HG03439 (cell line): ENCODE data around the gene TSC22D3.

Experiments used
- ATAC-seq: cut with Tn5 transposase; IDR thresholded peaks from one replicate; pipeline ENCODE4 v1.9.1; 2021; ENCODE audit warnings: mild to moderate bottlenecking, moderate library complexity; ENCODE audit not compliant: unreplicated experiment

TSC22D3 gene

GRCh38 chrX:107760304-107761077 is 15.1 kb downstream of the TSC22D3 start:
- ATAC-seq, result no peak

GRCh38 chrX:107758231-107758766 is 17.3 kb downstream of the TSC22D3 start:
- no peak for ATAC-seq

DNA sequence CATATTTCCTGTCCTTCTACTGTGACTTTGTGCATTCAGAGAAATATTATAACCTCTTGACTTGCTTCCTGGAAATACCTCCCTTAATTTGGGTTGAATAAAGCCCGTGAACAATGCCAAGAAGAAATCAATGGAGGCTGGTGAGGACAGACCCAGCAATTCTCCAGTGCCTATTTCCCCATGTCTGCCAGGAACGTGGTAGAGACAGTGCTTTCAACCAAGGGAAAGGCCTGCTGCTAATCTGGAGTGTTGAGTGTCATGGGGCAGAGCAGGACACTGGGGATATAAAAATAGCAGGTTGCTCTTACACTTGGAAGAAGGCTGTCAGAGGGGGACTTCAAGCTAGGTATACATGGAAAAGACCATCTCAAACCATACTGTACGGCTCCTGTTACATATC is 19.9 kb downstream of the TSC22D3 start:
- no peak for ATAC-seq

DNA sequence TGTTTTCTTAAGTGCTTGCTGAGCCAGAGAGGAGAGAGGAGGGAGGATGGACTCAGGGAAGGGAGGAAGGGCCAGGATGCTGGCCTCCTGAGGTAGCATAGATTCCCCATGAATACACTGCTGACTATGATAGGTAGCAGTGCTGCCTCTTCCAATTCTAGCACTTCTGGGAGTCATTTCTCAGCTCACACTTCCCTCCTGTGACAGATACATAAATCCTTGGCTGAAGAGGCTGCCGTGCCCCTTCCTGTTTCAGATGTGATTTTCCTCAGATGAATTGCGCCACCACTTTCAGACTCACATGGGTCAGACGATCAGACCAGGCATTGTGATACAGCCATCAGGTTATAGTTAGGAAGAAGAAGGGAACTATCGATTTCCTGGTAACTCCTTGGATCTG is 22.4 kb downstream of the TSC22D3 start:
- no peak for ATAC-seq

DNA sequence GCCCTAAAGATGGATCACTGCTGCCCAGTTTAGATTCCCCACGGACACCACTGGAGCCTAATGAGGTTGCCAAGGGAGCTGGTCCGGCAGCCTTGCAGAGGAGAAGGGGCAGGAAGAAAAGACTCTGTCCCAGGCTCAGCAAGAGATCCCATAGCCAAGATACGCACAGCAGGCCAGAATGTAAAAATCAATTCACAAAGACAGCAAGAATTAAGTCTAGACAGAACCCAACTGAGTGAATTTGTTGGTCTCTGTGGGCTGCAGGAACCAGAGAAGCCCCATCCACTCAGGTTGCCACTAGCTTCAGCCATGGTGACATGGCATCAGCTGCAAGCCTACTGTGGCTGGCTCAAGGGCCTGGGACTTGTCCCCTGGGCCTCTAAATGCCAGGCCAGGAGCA is 22.9 kb downstream of the TSC22D3 start:
- ATAC-seq, result no peak

DNA sequence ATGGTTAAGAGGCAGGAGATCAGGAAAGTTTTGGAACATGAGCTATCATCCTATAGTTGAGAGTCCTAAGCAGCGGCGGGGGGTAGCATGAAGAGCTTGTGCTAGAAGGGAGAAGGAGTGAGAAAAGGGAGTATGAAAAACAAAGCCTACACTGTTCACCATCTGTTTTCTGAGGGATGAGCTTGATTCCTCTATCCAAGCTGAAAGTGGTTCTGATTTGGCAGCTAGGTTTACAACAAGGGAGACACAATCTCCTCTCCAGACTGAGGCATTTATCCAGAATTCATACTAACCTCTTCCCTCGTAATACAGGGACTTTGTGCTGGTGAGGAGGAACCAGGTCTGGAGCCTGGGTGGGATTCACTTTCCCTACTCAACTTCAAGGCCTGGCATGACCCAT is 23.5 kb downstream of the TSC22D3 start:
- ATAC-seq, result no peak

GRCh38 chrX:107750861-107751445 is 24.6 kb downstream of the TSC22D3 start:
- no peak for ATAC-seq

DNA sequence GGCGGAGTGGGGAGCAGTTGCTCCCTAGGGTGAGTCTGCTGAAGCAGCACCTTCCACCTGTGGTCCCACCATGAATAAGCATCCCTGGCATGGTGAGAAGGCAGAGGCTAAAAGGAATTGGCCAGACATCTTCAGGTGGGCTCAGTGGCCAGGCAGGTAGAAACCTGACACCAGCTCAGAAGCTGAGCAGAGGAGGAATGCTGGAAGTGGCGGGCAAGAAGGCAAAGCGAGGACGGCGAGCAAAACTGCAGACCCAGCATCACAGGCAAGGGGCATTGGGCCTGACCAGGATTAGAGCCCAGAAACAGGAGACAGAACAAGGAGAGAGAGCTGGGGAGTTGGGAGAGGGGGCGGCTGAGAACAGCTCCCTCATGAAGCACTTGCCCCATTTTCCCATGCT is 25.3 kb downstream of the TSC22D3 start:
- no peak for ATAC-seq

GRCh38 chrX:107748506-107748905 is 27.1 kb downstream of the TSC22D3 start:
- no peak for ATAC-seq

- no peak for ATAC-seq
These were observed 27.9 kb downstream of the TSC22D3 start for GRCh38 chrX:107747596-107748161.

DNA sequence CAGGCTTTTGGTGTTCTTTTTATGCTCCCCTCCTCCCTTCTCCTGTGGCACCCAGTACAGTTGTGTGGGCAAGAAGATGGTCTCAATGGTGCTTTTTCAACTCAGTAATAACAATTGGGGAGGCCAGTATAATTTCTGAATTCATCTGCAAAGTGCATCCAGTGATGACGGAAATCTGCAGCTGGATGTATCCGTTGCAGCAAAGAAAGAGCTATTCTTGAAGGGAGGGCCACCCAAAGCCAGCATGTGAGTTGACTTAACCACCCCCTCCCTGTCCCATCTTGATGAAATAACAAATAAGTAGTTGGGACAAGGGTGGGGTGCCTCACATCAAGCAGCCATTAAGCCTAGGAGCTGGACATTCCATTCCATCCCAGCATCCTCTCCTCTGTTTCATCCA is 30.7 kb downstream of the TSC22D3 start:
- ATAC-seq, result no peak

DNA sequence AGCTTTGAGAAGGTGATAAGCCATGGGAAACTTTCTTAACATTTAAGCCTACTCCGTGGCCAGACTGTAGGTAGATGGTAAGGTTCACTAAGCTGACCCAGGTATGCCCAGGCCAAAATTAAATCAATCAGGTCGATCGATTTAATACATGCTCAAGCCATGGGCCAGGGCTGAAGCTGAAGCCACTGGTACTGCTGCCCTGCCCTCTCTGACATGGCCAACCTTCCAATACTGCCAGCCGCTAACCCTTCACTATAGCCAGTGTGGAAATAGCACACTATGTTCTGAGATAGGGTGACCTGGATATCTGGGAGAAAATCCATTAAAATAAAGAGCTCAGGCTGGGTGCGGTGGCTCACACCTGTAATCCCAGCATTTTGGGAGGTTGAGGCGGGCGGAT is 31.6 kb downstream of the TSC22D3 start:
- ATAC-seq, result no peak

DNA sequence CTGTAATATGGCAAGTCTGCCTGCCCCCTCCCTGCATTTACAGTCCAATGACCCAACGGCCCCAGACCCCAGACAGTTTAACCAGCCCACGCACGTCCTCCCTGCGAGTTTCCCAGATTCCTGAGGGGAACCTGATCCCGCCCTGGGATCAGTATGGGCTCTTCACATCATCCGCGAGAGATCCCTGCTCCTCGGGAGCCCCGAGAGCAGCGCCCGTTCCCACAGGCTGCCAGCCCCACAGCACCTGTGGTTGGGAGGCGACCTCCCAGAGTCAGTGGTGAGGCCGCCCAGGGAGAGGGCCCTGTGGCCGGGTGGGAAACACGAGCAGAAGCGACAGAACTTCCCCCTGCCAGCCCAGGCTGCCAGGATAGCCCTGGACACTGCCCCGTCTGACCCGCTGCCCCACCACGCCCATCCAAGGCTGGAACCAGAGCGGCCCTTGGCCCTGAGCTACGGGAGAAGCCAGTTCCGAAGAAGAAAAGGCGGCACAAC is 32.8 kb downstream of the TSC22D3 start:
- ATAC-seq, result no peak

DNA sequence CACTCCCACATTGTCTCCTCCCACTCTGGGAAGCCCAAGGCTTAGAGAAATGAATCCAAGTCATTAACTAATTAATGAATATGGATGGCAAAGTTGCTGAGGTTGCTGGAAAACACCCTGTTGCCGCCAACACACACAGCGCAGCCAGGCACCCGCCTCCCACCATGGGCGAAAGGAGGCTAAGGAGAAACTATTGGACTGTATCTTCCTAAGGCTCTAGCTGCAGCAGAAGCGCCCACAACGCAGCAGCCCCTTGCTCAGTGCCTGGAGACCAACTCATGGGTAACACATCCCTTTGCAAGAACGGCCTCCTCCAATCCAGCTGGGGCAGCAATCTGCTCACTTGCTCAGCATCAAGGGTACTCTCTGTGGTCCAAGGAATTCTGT is 34.2 kb downstream of the TSC22D3 start:
- no peak for ATAC-seq

DNA sequence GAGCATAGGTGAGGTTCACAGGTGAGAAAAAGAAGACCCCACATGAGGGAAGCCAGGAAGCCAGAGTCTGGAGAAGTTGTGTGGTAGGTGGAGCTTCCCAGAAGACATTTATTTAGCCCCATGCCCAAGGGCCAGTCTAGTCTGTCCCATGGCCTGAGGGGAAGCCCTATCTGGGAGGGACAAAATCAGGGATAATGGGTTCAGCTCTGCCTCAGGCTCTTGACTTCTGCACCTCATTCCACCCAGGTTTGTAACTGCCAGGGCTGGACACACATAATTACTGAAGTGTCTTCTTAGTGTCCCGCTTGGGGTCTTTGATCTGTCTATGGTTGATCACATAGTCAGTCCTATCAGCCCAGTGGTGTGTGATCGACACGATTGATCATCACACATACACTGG is 36.0 kb downstream of the TSC22D3 start:
- no peak for ATAC-seq

DNA sequence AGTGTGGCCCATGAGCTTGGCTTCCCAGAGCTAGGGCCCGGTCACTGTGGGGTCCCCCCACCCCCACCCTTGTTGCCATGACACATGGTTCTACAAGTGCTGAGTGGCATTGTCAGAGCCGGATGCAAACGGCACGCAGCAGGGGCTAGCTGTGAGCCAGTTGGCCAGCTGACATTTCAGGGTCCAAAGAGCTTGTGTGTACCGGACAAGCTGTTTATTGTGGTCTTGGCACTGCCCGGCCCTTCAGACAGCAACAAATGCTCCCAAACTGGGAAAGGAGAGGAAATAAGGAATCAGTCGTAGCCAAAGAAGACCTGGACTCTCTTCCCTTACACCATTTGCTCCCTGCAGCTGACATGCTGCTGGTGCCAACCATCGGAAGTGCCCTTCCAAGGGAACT is 36.8 kb downstream of the TSC22D3 start:
- no peak for ATAC-seq

DNA sequence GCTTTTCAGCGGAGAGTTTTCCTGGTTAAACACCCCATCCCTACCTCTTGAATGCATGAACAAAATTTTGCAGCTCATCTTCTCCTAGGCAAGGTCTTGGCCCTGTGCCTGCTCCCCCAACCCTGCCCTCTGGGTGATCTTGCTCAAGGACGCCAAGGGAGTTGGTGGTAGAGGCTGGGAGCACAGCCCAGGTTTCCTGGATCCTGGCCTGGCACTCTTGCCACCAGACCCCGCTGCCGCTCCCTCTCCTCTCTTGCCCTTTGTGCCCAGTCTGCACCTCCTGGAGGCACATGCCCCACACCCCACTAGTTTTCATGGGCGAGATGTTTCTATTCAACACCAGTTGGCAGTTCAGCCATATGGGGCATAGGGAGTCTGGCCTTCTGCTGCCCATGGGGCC is 37.3 kb downstream of the TSC22D3 start:
- no peak for ATAC-seq

- no peak for ATAC-seq
These were observed 38.6 kb downstream of the TSC22D3 start for GRCh38 chrX:107736781-107737531.

DNA sequence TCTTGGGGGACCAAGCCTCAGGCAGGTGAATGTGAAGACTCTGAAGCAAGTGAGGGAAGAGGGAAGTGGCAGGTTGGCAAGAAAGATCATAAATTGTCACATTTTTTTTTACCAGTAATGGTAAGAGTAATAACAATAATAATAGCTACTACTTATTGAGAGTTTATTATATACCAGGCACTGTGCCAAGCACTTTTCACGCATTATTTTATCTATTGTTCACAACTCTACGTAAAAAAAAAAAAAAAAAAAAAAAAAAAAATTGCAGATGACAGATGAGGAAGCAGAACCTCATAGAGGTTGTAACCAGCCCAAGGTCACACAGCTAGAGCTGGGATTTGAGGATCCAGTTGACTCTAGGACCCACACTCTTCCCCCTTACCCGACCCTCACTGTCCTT is 40.9 kb downstream of the TSC22D3 start:
- no peak for ATAC-seq

DNA sequence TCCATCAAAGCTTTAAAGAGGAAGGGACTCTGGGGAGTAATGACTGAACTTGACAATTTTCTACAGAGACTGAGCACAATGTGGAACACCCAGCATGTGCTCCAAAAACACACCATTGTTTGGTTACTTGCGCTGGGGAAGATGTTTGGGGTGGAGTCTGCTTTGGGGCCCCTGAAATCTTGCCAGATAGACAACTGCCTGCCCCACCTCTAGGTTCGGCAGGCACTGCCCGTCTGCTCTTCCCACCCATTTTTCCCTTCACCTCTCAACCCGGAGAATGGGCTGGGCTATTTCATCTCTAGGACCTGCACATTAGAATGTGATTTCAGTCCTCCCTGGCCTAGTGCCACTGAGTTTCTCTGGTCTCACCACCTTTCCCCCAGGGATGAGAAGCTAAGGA is 41.9 kb downstream of the TSC22D3 start:
- ATAC-seq, result no peak

DNA sequence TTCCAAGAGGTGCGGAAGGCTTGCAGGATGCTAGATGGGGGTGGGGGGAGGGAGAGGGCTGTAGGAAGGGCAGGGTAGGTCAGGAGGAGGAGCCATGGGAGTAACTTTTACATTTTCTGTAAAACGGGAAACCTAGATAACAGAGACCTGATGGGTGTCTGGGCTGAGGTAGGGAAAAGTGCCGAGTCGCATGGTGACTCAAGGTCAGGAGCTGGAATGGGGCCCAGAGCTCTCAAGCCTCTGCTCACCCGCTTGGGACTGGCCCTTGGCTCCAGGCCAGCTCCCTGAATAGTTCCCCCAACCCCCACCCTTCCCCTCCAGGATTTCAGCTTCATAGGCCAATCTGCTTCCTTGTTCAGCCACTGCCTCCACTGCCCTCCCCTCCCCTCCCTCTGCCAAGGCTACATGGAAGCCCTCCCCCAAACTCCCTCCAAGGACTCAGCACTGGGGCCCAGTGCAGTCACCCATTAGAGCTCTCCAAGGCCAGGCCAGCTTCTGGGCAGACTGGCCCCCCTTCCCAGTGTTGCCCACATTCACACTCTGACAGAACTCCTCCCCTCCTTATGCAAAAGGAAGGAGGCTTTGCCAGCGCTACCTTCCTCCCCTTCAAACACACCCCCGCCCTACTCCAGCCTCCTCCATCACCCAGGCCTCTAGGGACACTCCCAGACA is 43.6 kb downstream of the TSC22D3 start:
- no peak for ATAC-seq
